RKO (cell line): ENCODE measurements around the gene PARVB.

Experiments
- DNase-seq: peaks from one replicate; pipeline ENCODE4 v3.0.0-alpha.2; 2016; ENCODE audit warnings: low spot score

PARVB gene

GRCh38 chr22:44024288-44024921 lies at the start of gene PARVB:
TSS of gene PARVB (plus strand) at chr22:44024302. CDS start at chr22:44024340, 38 bp downstream.
- peak; percentile 43 for DNase-seq

- DNase-seq = no peak
Measured at GRCh38 chr22:43975041-43975440, 49.1 kb upstream of the PARVB start.

- no peak for DNase-seq
Measured at GRCh38 chr22:43976861-43977795, 47.0 kb upstream of the PARVB start.

GRCh38 chr22:43978558-43978957 lies 45.5 kb upstream of the PARVB start:
- DNase-seq = no peak

GRCh38 chr22:43980579-43980978 lies 43.5 kb upstream of the PARVB start:
- DNase-seq = no peak

GRCh38 chr22:43980996-43981395 lies 43.1 kb upstream of the PARVB start:
- no peak for DNase-seq

GRCh38 chr22:43983808-43984207 lies 40.3 kb upstream of the PARVB start:
- DNase-seq = no peak

GRCh38 chr22:43985532-43985931 lies 38.6 kb upstream of the PARVB start:
- DNase-seq = no peak

- no peak for DNase-seq
Measured at GRCh38 chr22:43988116-43988820, 35.8 kb upstream of the PARVB start.

GRCh38 chr22:43988960-43989359 lies 35.1 kb upstream of the PARVB start:
- no peak for DNase-seq

GRCh38 chr22:43990044-43990443 lies 34.1 kb upstream of the PARVB start:
- DNase-seq = no peak

GRCh38 chr22:43991316-43992020 lies 32.6 kb upstream of the PARVB start:
- DNase-seq = no peak

- no peak for DNase-seq
Measured at GRCh38 chr22:43992331-43992821, 31.7 kb upstream of the PARVB start.

GRCh38 chr22:43993072-43993760 lies 30.9 kb upstream of the PARVB start:
- peak; percentile 54 for DNase-seq

GRCh38 chr22:43994006-43994405 lies 30.1 kb upstream of the PARVB start:
- no peak for DNase-seq

- no peak for DNase-seq
Measured at GRCh38 chr22:43994416-43994815, 29.7 kb upstream of the PARVB start.

GRCh38 chr22:43995057-43995685 lies 28.9 kb upstream of the PARVB start:
- no peak for DNase-seq

GRCh38 chr22:43995798-43996169 lies 28.3 kb upstream of the PARVB start:
- DNase-seq = no peak

GRCh38 chr22:43996170-43996980 lies 27.7 kb upstream of the PARVB start:
- DNase-seq = no peak

- no peak for DNase-seq
Measured at GRCh38 chr22:43996981-43997265, 27.2 kb upstream of the PARVB start.
